ENCODE data around the gene ACRV1. TPM values are rescaled to one million over a fixed set of nuclear protein-coding genes. Genes with fewer than 3 reads are reported as not detected.

ACRV1 gene
- total RNA-seq, 3 donors from 2014 or later, result 0.38 TPM; not detected in 2

GRCh38 chr11:125621995-125622394 lies 58.7 kb downstream of the ACRV1 start:
- Histone ChIP-seq H3K36me3 (ENCODE audit: low read depth) (no peaks in the 10 kb centered on the region), H3K9me3 (no peaks in the 10 kb centered on the region), H3K4me1 (ENCODE audit: low read depth) (peaks cover 5% of the 10 kb centered on the region), H3K4me3 (no peak overlapping the region)
- no peak for DNase-seq
- no peak for ATAC-seq
- intact Hi-C loops (cut with DNase I, micrococcal nuclease), result no loop called here
- TF ChIP-seq CTCF (IDR thresholded peaks at IDR 0.05), result no peak

Other genes with a start within 250 kb of the ACRV1 start
- 10 to 100 TPM in 1 of 3 donors, 1 to 10 TPM in 2; 5.3 to 38.7 (median 7.4) TPM for gene FEZ1, start 184.6 kb downstream of the ACRV1 start, total RNA-seq
- 10 to 100 TPM; 70.6 to 83.1 (median 77.0) TPM for gene EI24, start 111.4 kb downstream of the ACRV1 start, total RNA-seq
- gene STT3A, start 88.0 kb downstream of the ACRV1 start, total RNA-seq, result 100 to 1,000 TPM in 1 of 3 donors, 10 to 100 TPM in 2; 88.4 to 137 (median 89.6) TPM
- gene CHEK1, start 55.7 kb downstream of the ACRV1 start, total RNA-seq, result 10 to 100 TPM in 1 of 3 donors, 1 to 10 TPM in 2; 5.6 to 15.0 (median 8.8) TPM
- gene PATE1, start 65.4 kb upstream of the ACRV1 start, total RNA-seq, result not detected
- gene PATE2, start 98.0 kb upstream of the ACRV1 start, total RNA-seq, result under 1 TPM in 1 of 3 donors, not detected in 2; 0.22 TPM
- not detected for gene PATE3, start 107.3 kb upstream of the ACRV1 start, total RNA-seq
- not detected for gene PATE4, start 152.5 kb upstream of the ACRV1 start, total RNA-seq
- 1 to 10 TPM; 4.6 to 7.5 (median 7.1) TPM for gene HYLS1, start 206.8 kb upstream of the ACRV1 start, total RNA-seq
- gene PUS3, start 222.4 kb upstream of the ACRV1 start, total RNA-seq, result 10 to 100 TPM in 1 of 3 donors, 1 to 10 TPM in 2; 5.4 to 13.0 (median 7.6) TPM
- under 1 TPM in 2 of 3 donors, not detected in 1; 0.05 to 0.54 TPM for gene DDX25, start 223.7 kb upstream of the ACRV1 start, total RNA-seq

Measured in mucosa of descending colon (tissue), 3 donors.